IMR-90 (cell line): ENCODE results near the gene NPIPA5. TPM values are rescaled to one million over a fixed set of nuclear protein-coding genes. Genes with fewer than 3 reads are reported as not detected.

Experiments
- ATAC-seq: fragments of 200-7000 bp; cut with Tn5 transposase; 2 replicates; pipeline ENCODE4 v1.9.1; 2020; ENCODE audit warnings: low read depth, mild to moderate bottlenecking, moderate library complexity
- BruUV-seq: library from RNA; stranded (reverse); fragments of 400-500 nt; replicated peaks from 2 replicates; lab custom pipeline; 2021; lab: Mats Ljungman, UMichigan
- CTCF ChIA-PET: fragments of 300-600 bp; formaldehyde crosslinking; extraction: SDS; loops from one replicate; lab custom pipeline; 2021; ENCODE audit warnings: antibody characterized with exemption; lab: Yijun Ruan, JAX
- POLR2A ChIA-PET: fragments of 300-600 bp; sonication (Branson Sonifier 250); formaldehyde crosslinking; loops from one replicate; lab custom pipeline; 2022; ENCODE audit warnings: antibody characterized with exemption; ENCODE audit not compliant: unreplicated experiment; lab: Charles Lee
- DNase-seq: peaks from one replicate; pipeline ENCODE4 v3.0.0; 2013
- H2AFZ ChIP-seq: replicated peaks from 2 replicates; pipeline ENCODE3; 2013; ENCODE audit warnings: low read length, mild to moderate bottlenecking; ENCODE audit not compliant: poor library complexity
- H2AK5ac ChIP-seq: 2 replicates; pipeline ENCODE4 v1.6.1; 2013; ENCODE audit warnings: low read depth, low read length, inconsistent platforms
- H2AK9ac ChIP-seq: replicated peaks from 2 replicates; pipeline ENCODE3; 2013; ENCODE audit warnings: mild to moderate bottlenecking, low read depth, low read length, moderate library complexity; ENCODE audit not compliant: poor library complexity
- H2BK120ac ChIP-seq: 2 replicates; pipeline ENCODE4 v1.6.1; 2013; ENCODE audit warnings: low read depth, low read length, inconsistent platforms
- H2BK15ac ChIP-seq: 3 replicates; pipeline ENCODE4 v1.6.1; 2013; ENCODE audit warnings: low read depth, low read length, inconsistent platforms
- H2BK20ac ChIP-seq: 2 replicates; pipeline ENCODE4 v1.6.1; 2013; ENCODE audit warnings: low read depth, mild to moderate bottlenecking, inconsistent platforms, low read length, moderate library complexity
- H2BK5ac ChIP-seq: 2 replicates; pipeline ENCODE4 v1.6.1; 2013; ENCODE audit warnings: mild to moderate bottlenecking, low read depth, low read length, inconsistent platforms; ENCODE audit not compliant: poor library complexity, severe bottlenecking
- H3K14ac ChIP-seq: replicated peaks from 2 replicates; pipeline ENCODE4 v1.6.1; 2013; ENCODE audit warnings: low read depth, low read length, inconsistent platforms
- H3K18ac ChIP-seq: 2 replicates; pipeline ENCODE4 v1.6.1; 2013; ENCODE audit warnings: low read depth, low read length, control low read depth
- H3K23ac ChIP-seq: 2 replicates; pipeline ENCODE4 v1.6.1; 2013; ENCODE audit warnings: low read depth, low read length, inconsistent platforms
- H3K27ac ChIP-seq: 2 replicates; pipeline ENCODE4 v1.5.1; 2013; ENCODE audit warnings: mild to moderate bottlenecking, control low read depth, low read length; ENCODE audit not compliant: insufficient read depth
- H3K27me3 ChIP-seq: 2 replicates; pipeline ENCODE4 v1.6.1; 2013; ENCODE audit warnings: low read length; ENCODE audit not compliant: control insufficient read depth, insufficient read depth
- H3K36me3 ChIP-seq: 2 replicates; pipeline ENCODE4 v1.6.1; 2013; ENCODE audit warnings: low read length, mixed read lengths; ENCODE audit not compliant: control insufficient read depth, insufficient read depth
- H3K4ac ChIP-seq: 2 replicates; pipeline ENCODE4 v1.6.1; 2013; ENCODE audit warnings: low read depth, low read length, inconsistent platforms
- H3K4me1 ChIP-seq: 2 replicates; pipeline ENCODE4 v1.6.1; 2013; ENCODE audit warnings: low read length, mixed read lengths; ENCODE audit not compliant: control insufficient read depth, insufficient read depth
- H3K4me2 ChIP-seq: 2 replicates; pipeline ENCODE4 v1.6.1; 2013; ENCODE audit warnings: low read depth, mild to moderate bottlenecking, control low read depth, low read length, moderate library complexity
- H3K4me3 ChIP-seq: 2 replicates; pipeline ENCODE4 v1.5.1; 2013; ENCODE audit warnings: low read depth, mild to moderate bottlenecking, control low read depth, low read length, moderate library complexity; ENCODE audit not compliant: insufficient read depth
- H3K56ac ChIP-seq: 2 replicates; pipeline ENCODE4 v1.6.1; 2013; ENCODE audit warnings: low read length, inconsistent platforms; ENCODE audit not compliant: insufficient read depth; ENCODE audit errors: extremely low read depth
- H3K79me1 ChIP-seq, 2 experiments: 2 replicates each; pipeline ENCODE4 v1.6.1; 2013; ENCODE audit warnings: low read length in 2 of 2, inconsistent platforms in 1 of 2, low read depth in 1 of 2
- H3K9ac ChIP-seq: 2 replicates; pipeline ENCODE4 v1.6.1; 2013; ENCODE audit warnings: low read depth, low read length, control low read depth
- H3K9me1 ChIP-seq: 2 replicates; pipeline ENCODE4 v1.6.1; 2013; ENCODE audit warnings: low read length, inconsistent platforms; ENCODE audit not compliant: insufficient read depth
- H3K9me3 ChIP-seq: 2 replicates; pipeline ENCODE4 v1.6.1; 2013; ENCODE audit warnings: low read length; ENCODE audit not compliant: control insufficient read depth, insufficient read depth
- H4K20me1 ChIP-seq: 2 replicates; pipeline ENCODE4 v1.6.1; 2013; ENCODE audit warnings: low read length, inconsistent platforms; ENCODE audit not compliant: insufficient read depth
- H4K5ac ChIP-seq: 2 replicates; pipeline ENCODE4 v1.6.1; 2013; ENCODE audit warnings: mild to moderate bottlenecking, low read depth, low read length, control low read depth
- H4K8ac ChIP-seq, 2 experiments: 2 replicates each; pipeline ENCODE4 v1.6.1; 2013; ENCODE audit warnings: low read depth in 2 of 2, low read length in 2 of 2, control low read depth in 1 of 2, inconsistent platforms in 1 of 2
- H4K91ac ChIP-seq: 2 replicates; pipeline ENCODE4 v1.6.1; 2013; ENCODE audit warnings: low read depth, low read length, inconsistent platforms; ENCODE audit not compliant: insufficient read depth
- BHLHE40 ChIP-seq: fragments of 150-350 bp; IDR thresholded peaks from 2 replicates; pipeline ENCODE4 v1.6.1; 2016; ENCODE audit warnings: mild to moderate bottlenecking, low read depth, low read length
- CEBPB ChIP-seq: IDR thresholded peaks from 2 replicates; pipeline ENCODE4 v1.6.1; 2012; ENCODE audit warnings: low read depth, low read length, improper control_type of control experiment
- CHD1 ChIP-seq: IDR thresholded peaks from 2 replicates; pipeline ENCODE4 v1.6.1; 2012; ENCODE audit warnings: low read depth, low read length, improper control_type of control experiment
- FOS ChIP-seq: fragments of 150-350 bp; IDR thresholded peaks from 2 replicates; pipeline ENCODE4 v1.6.1; 2016; ENCODE audit warnings: low read depth, low read length
- MAFK ChIP-seq: IDR thresholded peaks from 2 replicates; pipeline ENCODE4 v1.6.1; 2012; ENCODE audit warnings: low read depth, low read length, improper control_type of control experiment
- MAZ ChIP-seq: IDR thresholded peaks from 2 replicates; pipeline ENCODE4 v1.6.1; 2012; ENCODE audit warnings: low read depth, mild to moderate bottlenecking, low read length, improper control_type of control experiment, moderate library complexity, borderline replicate concordance
- MXI1 ChIP-seq: IDR thresholded peaks from 2 replicates; pipeline ENCODE4 v1.6.1; 2012; ENCODE audit warnings: low read depth, mild to moderate bottlenecking, low read length, moderate library complexity, borderline replicate concordance
- RAD21 ChIP-seq: IDR thresholded peaks from 2 replicates; pipeline ENCODE4 v1.6.1; 2012; ENCODE audit warnings: low read length, improper control_type of control experiment
- RCOR1 ChIP-seq: IDR thresholded peaks from 2 replicates; pipeline ENCODE4 v1.6.1; 2012; ENCODE audit warnings: mild to moderate bottlenecking, low read length, improper control_type of control experiment; ENCODE audit not compliant: insufficient replicate concordance
- RFX5 ChIP-seq: IDR thresholded peaks from 2 replicates; pipeline ENCODE4 v1.8.0; 2012; ENCODE audit warnings: low read depth, mild to moderate bottlenecking, low read length, moderate library complexity
- SMC3 ChIP-seq: fragments of 150-350 bp; IDR thresholded peaks from 2 replicates; pipeline ENCODE4 v1.6.1; 2016; ENCODE audit warnings: low read depth, mild to moderate bottlenecking, antibody characterized with exemption, low read length, moderate library complexity
- WGBS, 2 experiments: methylation state at CpG; one replicate each; pipeline versions ENCODE4 v1.1.5 to v1.1.7; 2013; ENCODE audit warnings: missing lambda C conversion rate in 2 of 2; ENCODE audit not compliant: insufficient read length in 1 of 2; ENCODE audit errors: extremely low coverage in 2 of 2; 5-methylcytosine and 5-hydroxymethylcytosine counted together
- dilution Hi-C: fragments of 300-500 bp; cut with HindIII; formaldehyde crosslinking; loops from one replicate; pipeline ENCODE4 v1.14.3; 2018; ENCODE audit warnings: low sequenced_read_pairs; ENCODE audit not compliant: unreplicated experiment
- in situ Hi-C: fragments of 300-500 bp; cut with MboI; formaldehyde crosslinking; loops from 3 replicates; pipeline ENCODE4 v1.14.3; 2019; ENCODE audit warnings: low sequenced_read_pairs, inconsistent platforms, mixed read lengths
- intact Hi-C: fragments of 100-400 bp; cut with micrococcal nuclease; formaldehyde crosslinking; loops from 2 replicates; pipeline ENCODE4 v1.10.0; 2022
- polyA plus RNA-seq, 3 experiments: library from polyadenylated mRNA; depleted of rRNA; stranded (reverse); fragments of >200 nt; gene quantifications; 2 replicates each; pipeline ENCODE4 v1.2.3, GENCODE V29; 2012; ENCODE audit warnings: low replicate concordance in 1 of 3
- total RNA-seq: library from RNA; depleted of rRNA; stranded (reverse); fragments of >200 nt; gene quantifications from 2 replicates; pipeline ENCODE4 v1.2.3, GENCODE V29; 2012
- TF ChIP-seq, protein P1 (sequence below): fragments of 150-350 bp; IDR thresholded peaks from 2 replicates; pipeline ENCODE4 v1.6.1; 2016; ENCODE audit warnings: low read depth, mild to moderate bottlenecking, low read length, moderate library complexity, borderline replicate concordance
- TF ChIP-seq, protein P2 (sequence below): conservative IDR thresholded peaks from 2 replicates; pipeline ENCODE4 v1.5.1; 2012; ENCODE audit warnings: mild to moderate bottlenecking, low read depth, low read length, improper control_type of control experiment
- TF ChIP-seq, protein P3 (sequence below): fragments of 150-350 bp; IDR thresholded peaks from 2 replicates; pipeline ENCODE4 v1.6.1; 2017; ENCODE audit warnings: mild to moderate bottlenecking, antibody characterized with exemption, low read length, low read depth

Gene NPIPA5
- total and polyA plus RNA-seq, 2 of the 4 experiments (the other 2 are of a cell fraction) = 1.3 TPM; not detected in 1

DNA sequence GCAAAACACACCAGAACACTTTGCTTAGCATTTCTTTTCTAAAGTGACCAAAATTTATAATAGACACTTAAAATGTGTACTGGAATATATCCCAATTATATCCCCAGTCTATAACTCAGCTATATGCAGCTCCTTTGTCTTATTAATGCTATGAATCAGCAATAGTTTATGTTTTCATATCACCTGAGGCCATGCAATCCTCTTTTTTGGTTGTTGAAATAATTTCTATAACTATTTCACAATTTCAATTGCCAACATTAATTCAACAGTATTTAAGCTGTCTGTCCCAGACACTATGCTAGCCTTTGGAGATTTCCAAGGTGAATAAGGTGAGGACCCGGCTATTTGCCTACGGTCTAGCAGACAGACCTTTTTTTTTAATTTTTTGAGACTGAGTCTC, 39.1 kb upstream of the NPIPA5 start:
- Histone ChIP-seq H3K9me3 (no peaks in the 10 kb centered on the region), H3K4me1 (peaks cover 2% of the 10 kb centered on the region; the same call in 1 of the 2 replicates), H4K20me1 (no peaks in the 10 kb centered on the region), H3K14ac (no peak overlapping the region), H3K56ac (no peak overlapping the region), H3K27ac (no peak overlapping the region), H2BK120ac (no peak overlapping the region), H3K27me3 (no peaks in the 10 kb centered on the region; the same call in 1 of the 2 replicates), H4K5ac (no peak overlapping the region), H4K91ac (no peak overlapping the region), H3K9ac (no peak overlapping the region), H2AK9ac (no peak overlapping the region), H3K23ac (no peak overlapping the region), H3K18ac (no peak overlapping the region), H2AFZ (no peak overlapping the region), H3K36me3 (no peaks in the 10 kb centered on the region), H3K4me2 (no peak overlapping the region), H2BK20ac (no peak overlapping the region), H2BK5ac (no peak overlapping the region), H3K4ac (no peak overlapping the region), H3K79me1 (no peaks in the 10 kb centered on the region), H3K9me1 (no peaks in the 10 kb centered on the region), H2BK15ac (no peak overlapping the region), H4K8ac (no peak overlapping the region), H3K4me3 (no peak overlapping the region), H2AK5ac (no peak overlapping the region)
- dilution Hi-C loops = no loop called here
- WGBS, 2 experiments = 100% methylated on average over 1 of the region's 2 CpGs; no CpG with 5 or more reads in 1 of the 2 experiments
- TF ChIP-seq, protein P1, sequence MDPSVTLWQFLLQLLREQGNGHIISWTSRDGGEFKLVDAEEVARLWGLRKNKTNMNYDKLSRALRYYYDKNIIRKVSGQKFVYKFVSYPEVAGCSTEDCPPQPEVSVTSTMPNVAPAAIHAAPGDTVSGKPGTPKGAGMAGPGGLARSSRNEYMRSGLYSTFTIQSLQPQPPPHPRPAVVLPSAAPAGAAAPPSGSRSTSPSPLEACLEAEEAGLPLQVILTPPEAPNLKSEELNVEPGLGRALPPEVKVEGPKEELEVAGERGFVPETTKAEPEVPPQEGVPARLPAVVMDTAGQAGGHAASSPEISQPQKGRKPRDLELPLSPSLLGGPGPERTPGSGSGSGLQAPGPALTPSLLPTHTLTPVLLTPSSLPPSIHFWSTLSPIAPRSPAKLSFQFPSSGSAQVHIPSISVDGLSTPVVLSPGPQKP = no peak
- no peak for TF ChIP-seq CEBPB
- no peak for TF ChIP-seq RFX5
- TF ChIP-seq MAZ = no peak
- no peak for TF ChIP-seq RAD21
- TF ChIP-seq, protein P2, sequence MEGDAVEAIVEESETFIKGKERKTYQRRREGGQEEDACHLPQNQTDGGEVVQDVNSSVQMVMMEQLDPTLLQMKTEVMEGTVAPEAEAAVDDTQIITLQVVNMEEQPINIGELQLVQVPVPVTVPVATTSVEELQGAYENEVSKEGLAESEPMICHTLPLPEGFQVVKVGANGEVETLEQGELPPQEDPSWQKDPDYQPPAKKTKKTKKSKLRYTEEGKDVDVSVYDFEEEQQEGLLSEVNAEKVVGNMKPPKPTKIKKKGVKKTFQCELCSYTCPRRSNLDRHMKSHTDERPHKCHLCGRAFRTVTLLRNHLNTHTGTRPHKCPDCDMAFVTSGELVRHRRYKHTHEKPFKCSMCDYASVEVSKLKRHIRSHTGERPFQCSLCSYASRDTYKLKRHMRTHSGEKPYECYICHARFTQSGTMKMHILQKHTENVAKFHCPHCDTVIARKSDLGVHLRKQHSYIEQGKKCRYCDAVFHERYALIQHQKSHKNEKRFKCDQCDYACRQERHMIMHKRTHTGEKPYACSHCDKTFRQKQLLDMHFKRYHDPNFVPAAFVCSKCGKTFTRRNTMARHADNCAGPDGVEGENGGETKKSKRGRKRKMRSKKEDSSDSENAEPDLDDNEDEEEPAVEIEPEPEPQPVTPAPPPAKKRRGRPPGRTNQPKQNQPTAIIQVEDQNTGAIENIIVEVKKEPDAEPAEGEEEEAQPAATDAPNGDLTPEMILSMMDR = no peak
- TF ChIP-seq RCOR1 = no peak
- TF ChIP-seq, protein P3, sequence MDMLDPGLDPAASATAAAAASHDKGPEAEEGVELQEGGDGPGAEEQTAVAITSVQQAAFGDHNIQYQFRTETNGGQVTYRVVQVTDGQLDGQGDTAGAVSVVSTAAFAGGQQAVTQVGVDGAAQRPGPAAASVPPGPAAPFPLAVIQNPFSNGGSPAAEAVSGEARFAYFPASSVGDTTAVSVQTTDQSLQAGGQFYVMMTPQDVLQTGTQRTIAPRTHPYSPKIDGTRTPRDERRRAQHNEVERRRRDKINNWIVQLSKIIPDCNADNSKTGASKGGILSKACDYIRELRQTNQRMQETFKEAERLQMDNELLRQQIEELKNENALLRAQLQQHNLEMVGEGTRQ = no peak
- TF ChIP-seq MAFK = no peak
- no peak for TF ChIP-seq FOS
- TF ChIP-seq BHLHE40 = no peak
- TF ChIP-seq MXI1 = no peak
- TF ChIP-seq SMC3 = no peak
- TF ChIP-seq CHD1 = no peak
- CTCF ChIA-PET = no interaction called here
- no TSS peak for BruUV-seq
- in situ Hi-C loops = no loop called here
- no peak for ATAC-seq
- POLR2A ChIA-PET = no interaction called here
- intact Hi-C loops = no loop called here
- no peak for DNase-seq
